Limb (tissue), 2 donors: ENCODE measurements around the gene EIPR1.

Source experiments
- DNase-seq, 2 donors: peaks; one replicate each; pipeline ENCODE4 v3.0.0-alpha.2; 2016; ENCODE audit errors: extremely low spot score in 2 of 2

EIPR1 gene

GRCh38 chr2:3178578-3179031 lies 199.0 kb downstream of the EIPR1 start:
- no peak for DNase-seq

GRCh38 chr2:3177891-3178577 lies 199.6 kb downstream of the EIPR1 start:
- no peak for DNase-seq

GRCh38 chr2:3176869-3177255 lies 200.8 kb downstream of the EIPR1 start:
- no peak for DNase-seq

GRCh38 chr2:3176071-3176868 lies 201.3 kb downstream of the EIPR1 start:
- DNase-seq: no peak

DNA sequence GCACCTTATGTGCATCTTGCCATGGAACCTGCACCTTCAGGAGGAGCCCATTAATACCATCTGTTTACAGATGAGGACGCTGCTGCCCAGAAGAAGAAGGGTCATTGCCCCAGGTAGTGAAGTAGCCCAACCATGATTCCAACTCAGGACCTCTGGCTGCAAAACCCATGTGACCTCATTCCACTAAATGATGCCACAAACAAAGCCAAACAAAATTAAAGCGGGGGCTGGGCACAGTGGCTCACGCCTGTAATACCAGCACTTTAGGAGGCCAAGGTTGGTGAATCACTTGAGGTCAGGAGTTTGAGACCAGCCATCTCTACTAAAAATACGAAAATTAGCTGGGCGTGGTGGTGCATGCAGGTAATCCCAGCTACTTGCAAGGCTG lies 202.1 kb downstream of the EIPR1 start:
- no peak for DNase-seq

DNA sequence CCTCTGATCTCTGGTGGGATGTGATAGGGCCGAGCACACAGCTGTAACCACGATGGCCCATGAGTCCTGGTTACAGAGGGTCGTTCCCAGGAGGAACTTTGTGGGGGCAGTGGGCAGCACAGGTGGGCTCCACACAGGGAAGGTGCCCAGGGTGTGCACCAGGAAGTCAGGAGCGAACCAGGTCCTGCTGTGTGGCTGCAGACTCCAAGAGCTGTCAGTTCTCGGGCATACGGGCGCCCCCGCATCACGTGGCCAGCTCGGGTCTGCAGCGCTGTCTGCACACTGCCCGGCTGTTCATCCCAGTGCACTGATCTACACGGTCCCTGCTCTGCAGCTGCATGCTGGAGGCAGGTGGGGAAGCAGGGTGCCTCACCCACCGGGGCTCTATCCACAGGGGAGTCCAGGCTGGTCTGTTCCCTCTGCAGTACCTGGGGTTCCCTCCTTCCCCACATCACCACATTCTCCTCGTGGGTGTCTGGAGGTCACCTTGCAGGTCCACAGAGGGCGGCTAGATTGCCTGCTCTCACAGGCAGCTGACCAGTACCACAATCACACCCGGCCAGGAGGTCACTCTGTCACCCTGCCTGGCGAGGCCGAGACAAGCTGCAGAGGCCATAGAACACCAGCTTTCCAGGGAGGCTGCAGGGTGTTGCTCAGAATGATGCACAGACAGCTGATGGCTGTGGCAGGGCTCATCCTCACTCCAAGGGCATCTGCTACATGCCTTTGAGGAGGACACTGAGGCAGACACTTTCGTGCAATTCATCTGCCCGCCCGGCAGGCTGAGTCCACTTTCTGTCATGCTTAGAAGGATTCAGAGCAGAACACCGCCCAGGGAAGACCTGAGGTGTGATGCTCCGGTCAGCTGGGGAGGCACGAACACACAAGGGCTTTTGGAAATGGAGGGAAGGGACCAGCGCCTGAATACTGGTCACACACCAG lies 202.7 kb downstream of the EIPR1 start:
- DNase-seq: no peak

GRCh38 chr2:3173031-3173430 lies 204.6 kb downstream of the EIPR1 start:
- peak in 1 of 2 donors; percentile 28 for DNase-seq

DNA sequence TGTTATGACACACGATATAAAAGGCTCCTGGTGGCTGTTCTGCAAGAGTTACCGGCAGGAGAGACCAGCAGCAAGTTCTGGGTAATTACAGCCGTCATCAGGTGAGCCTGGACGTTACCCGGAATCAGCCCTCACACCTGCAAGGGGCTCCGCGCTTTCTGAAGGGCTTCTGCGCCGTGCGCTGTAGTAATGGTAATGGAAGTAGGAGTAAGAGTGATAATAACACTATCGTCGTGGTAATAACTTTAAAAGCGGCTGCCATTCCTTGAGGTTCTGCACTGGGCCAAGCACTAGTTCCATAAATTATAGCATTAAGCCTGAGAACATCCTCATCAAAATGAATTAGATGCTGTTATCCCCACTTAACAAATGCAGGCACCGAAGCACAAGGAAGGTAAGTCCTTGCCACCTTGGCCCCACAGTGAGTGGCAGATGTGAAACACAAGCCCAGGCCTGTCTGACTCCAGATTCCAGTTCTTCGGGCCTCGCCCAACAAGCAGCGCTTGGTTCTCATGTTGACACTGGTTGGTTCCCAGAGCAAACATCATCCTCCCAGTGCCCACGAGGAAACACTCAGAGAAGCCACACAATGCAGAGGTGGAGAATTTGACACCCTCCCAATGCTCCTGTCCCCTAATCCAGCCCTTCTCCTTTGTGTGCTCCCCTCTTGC lies 205.2 kb downstream of the EIPR1 start:
- no peak for DNase-seq

DNA sequence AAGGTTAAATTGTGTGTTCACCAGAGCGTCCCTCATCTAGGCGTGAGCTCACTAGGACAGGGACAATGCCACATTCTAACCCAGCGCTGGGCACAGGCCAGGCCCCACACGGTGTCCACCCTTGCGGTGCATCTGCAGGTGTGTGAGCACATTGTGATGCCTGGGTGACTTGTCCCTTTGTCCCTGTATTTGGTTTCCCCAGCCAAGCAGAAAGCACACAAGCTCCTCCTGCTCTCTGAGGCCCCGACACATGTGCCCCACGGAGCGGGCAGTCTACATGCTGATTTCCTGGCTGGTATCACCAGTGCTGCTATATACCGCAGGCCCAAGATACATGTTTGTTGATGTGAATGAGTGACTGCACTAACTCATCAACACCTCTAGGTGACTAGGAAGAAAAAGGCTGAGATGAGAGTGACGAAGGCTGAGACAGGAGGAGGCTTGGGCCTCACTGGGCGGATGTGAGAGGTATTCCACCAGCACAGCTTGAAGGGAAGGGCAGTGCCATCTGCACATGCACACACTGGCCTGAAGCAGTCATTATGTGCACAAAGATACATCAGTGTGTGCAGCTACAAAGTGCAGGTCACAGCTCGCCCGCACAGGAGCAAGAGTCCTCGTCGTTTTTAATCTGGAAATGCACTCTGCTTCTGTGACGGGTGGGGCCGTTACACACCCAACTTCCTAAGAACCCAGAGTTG lies 205.9 kb downstream of the EIPR1 start:
- no peak for DNase-seq

- no peak for DNase-seq
Measured at GRCh38 chr2:3170792-3171455, 206.7 kb downstream of the EIPR1 start.

GRCh38 chr2:3169106-3169870 lies 208.3 kb downstream of the EIPR1 start:
- DNase-seq: no peak

- no peak for DNase-seq
Measured at GRCh38 chr2:3168230-3168891, 209.3 kb downstream of the EIPR1 start.

DNA sequence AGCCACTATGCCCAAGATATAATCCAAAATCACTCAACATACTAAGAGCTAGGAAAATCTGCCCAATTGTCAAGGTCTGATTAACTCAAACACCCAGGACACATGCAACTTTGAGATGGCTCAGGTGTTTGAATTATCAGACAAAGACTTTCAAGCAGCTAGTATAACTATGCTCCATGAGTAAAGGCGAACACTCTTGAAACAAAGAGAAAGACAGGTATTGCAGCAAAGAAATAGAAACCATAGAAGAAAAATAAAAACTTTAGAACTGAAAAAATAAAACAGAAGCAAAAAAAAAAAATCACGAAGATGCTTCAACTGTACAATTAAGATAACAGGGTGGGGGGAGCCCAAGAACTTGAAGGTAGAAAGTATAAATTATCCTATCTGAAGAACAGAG lies 214.2 kb downstream of the EIPR1 start:
- DNase-seq: no peak

GRCh38 chr2:3162442-3163077 lies 215.1 kb downstream of the EIPR1 start:
- no peak for DNase-seq

DNA sequence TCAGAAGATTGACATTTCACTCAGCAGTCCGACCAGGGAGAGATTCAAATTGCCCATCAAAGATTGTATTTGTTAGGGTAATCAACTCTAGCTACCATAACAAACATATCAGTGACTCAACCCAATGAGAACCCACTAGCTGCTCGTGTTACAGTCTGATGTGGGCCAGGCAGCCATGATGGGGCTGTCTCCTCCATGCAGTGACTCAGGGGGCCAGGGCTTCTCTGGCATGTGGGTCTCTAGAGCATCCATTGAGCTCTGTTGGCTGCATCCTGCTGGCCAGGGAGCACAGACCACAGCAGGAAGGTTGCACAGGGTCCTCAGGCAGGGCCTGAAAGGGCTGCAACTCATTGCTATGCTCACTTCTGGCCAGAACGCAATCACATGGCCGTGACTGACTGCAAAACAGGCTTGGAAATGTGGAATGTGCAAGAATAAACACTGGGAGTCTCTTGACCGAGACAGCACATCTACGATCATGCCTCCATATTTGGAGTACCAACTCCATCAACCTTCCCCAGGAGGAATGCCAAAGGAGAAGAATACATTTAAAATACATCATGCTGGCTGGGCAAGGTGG lies 216.8 kb downstream of the EIPR1 start:
- no peak for DNase-seq

- no peak for DNase-seq
Measured at GRCh38 chr2:3159782-3160545, 217.7 kb downstream of the EIPR1 start.

DNA sequence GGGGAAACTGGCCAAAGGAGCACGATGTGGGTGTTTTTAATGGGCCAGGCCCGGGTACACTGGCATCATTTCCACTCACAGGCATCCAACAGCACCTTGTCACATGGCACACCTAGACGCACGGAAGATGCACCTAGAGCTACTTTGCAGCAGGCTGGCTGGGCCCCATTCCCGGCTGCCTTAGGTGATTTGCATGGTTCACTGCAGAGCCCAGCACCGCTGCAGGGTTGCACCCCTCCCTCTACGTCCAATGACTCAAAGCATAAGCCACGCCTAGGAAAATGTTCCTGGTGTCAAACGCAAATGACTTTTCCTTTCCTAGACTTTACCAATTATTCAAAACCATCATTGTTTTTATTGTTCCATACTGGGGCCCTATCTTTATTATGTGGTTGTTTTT lies 222.9 kb downstream of the EIPR1 start:
- DNase-seq: no peak
